OCI-LY3 (cell line): ENCODE data around the gene KLHDC3.

Experiments used
- CTCF ChIP-seq: fragments of 200-600, 300-600 bp; sonication (generic); IDR thresholded peaks from 2 replicates; pipeline ENCODE4 v1.5.1; 2014; ENCODE audit warnings: antibody characterized with exemption, low read length, low read depth
- EZH2phosphoT487 ChIP-seq: fragments of 200-600 bp; shearing (Covaris generic); IDR thresholded peaks from 2 replicates; pipeline ENCODE4 v1.6.1; 2018; ENCODE audit warnings: antibody characterized with exemption, mixed run types, low read depth

GRCh38 chr6:43016176-43016942 is 2.3 kb downstream of the KLHDC3 start:
- TF ChIP-seq CTCF (no peak), EZH2phosphoT487 (no peak)
